Caco-2 (cell line): Measurements from ENCODE around the gene KRT34. TPM values are rescaled to one million over a fixed set of nuclear protein-coding genes. Genes with fewer than 3 reads are reported as not detected.

ENCODE experiments used
- BruUV-seq: library from RNA; stranded (reverse); fragments of 400-500 nt; replicated peaks from 2 replicates; lab custom pipeline; 2021; lab: Mats Ljungman, UMichigan
- CTCF ChIA-PET: fragments of 300-600 bp; sonication (Branson Sonifier 250); formaldehyde crosslinking; loops from one replicate; lab custom pipeline; 2022; ENCODE audit warnings: antibody characterized with exemption; lab: Charles Lee
- POLR2A ChIA-PET: fragments of 300-600 bp; sonication (Branson Sonifier 250); formaldehyde crosslinking; loops from one replicate; lab custom pipeline; 2022; ENCODE audit warnings: antibody characterized with exemption; lab: Charles Lee
- DNase-seq, 2 experiments: peaks; one replicate each; pipeline versions ENCODE4 v3.0.0 to v3.0.0-alpha.2; 2020 to 2022
- H3K27me3 ChIP-seq: replicated peaks from 2 replicates; pipeline ENCODE4 v1.6.0; 2011; ENCODE audit warnings: low read length; ENCODE audit not compliant: control insufficient read depth, insufficient read depth
- H3K36me3 ChIP-seq: 2 replicates; pipeline ENCODE4 v1.5.1; 2011; ENCODE audit warnings: low read length; ENCODE audit not compliant: control insufficient read depth, insufficient read depth
- H3K4me1 ChIP-seq: fragments of 250-450 bp; sonication (Bioruptor Pico); 2 replicates; pipeline ENCODE4 v1.5.1; 2020; ENCODE audit warnings: mild to moderate bottlenecking
- H3K4me3 ChIP-seq: 2 replicates; pipeline ENCODE4 v1.5.1; 2011; ENCODE audit warnings: low read depth, mild to moderate bottlenecking, control low read depth, low read length
- H3K9me3 ChIP-seq: fragments of 250-450 bp; sonication (Bioruptor Pico); 2 replicates; pipeline ENCODE4 v1.5.1; 2020; ENCODE audit warnings: mild to moderate bottlenecking, moderate library complexity
- H3K27ac Mint-ChIP-seq: one replicate; pipeline ENCODE4 v1.8.0; 2022; ENCODE audit warnings: mixed read lengths; ENCODE audit not compliant: unreplicated experiment
- H3K27me3 Mint-ChIP-seq: one replicate; pipeline ENCODE4 v1.8.0; 2022; ENCODE audit warnings: mixed read lengths; ENCODE audit not compliant: insufficient read depth, unreplicated experiment
- H3K36me3 Mint-ChIP-seq: one replicate; pipeline ENCODE4 v1.8.0; 2022; ENCODE audit warnings: mild to moderate bottlenecking, mixed read lengths; ENCODE audit not compliant: insufficient read depth, unreplicated experiment
- H3K4me1 Mint-ChIP-seq: one replicate; pipeline ENCODE4 v1.8.0; 2022; ENCODE audit warnings: low read depth, mixed read lengths; ENCODE audit not compliant: unreplicated experiment
- H3K4me3 Mint-ChIP-seq: one replicate; pipeline ENCODE4 v1.8.0; 2022; ENCODE audit warnings: mild to moderate bottlenecking, moderate library complexity, mixed read lengths; ENCODE audit not compliant: unreplicated experiment
- H3K9me3 Mint-ChIP-seq: one replicate; pipeline ENCODE4 v1.8.0; 2022; ENCODE audit warnings: mixed read lengths; ENCODE audit not compliant: unreplicated experiment
- intact Hi-C: fragments of 100-400 bp; cut with micrococcal nuclease; formaldehyde crosslinking; loops from one replicate; pipeline ENCODE4 v1.10.0; 2022; ENCODE audit not compliant: unreplicated experiment
- total RNA-seq: library from RNA; stranded (reverse); gene quantifications from 2 replicates; pipeline ENCODE4 v1.2.3, GENCODE V29; 2022
- TF ChIP-seq, protein P1 (sequence below), 2 experiments: fragments of 200-600 bp in 1 of 2; IDR thresholded peaks; 1 replicate in 1 of 2; 2 replicates in 1 of 2; pipeline versions ENCODE4 v1.5.1 to v1.8.0; 2011 to 2022; ENCODE audit warnings: antibody characterized with exemption in 1 of 2, control low read depth in 1 of 2, inconsistent platforms in 1 of 2, low read depth in 1 of 2, low read length in 1 of 2, mild to moderate bottlenecking in 1 of 2, moderate library complexity in 1 of 2; ENCODE audit not compliant: insufficient read depth in 1 of 2, severe bottlenecking in 1 of 2, unreplicated experiment in 1 of 2

KRT34 gene
- total RNA-seq, 1 experiment from 2014 or later = not detected

DNA sequence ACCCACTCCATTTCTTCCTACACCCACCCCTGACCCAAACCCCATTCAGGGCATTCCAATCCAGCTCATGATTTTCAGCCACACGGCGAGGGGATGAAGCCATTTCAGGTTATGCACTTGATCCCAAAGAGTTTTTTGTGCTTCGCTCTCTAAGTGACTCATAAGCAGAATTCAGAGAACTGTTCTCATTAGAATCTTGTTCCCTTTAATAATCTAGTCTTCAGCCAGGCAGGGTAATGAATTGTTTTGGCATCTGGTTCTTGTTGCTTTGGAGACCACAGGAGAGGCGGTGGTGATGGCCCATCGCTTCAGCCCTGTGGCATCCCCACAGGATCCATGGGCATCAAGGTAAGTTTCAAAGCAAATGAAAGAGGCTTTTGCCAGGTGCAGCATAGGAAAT lies 20.1 kb upstream of the KRT34 start:
- ChIA-PET POLR2A (no interaction called here), CTCF (interaction anchor here (0.6 kb wide), 1 partner anchor 635 kb away, joined by 3 read pairs; no protein-coding TSS in a partner anchor)
- Histone ChIP-seq H3K36me3 (no peaks in the 10 kb centered on the region), H3K9me3 (no peaks in the 10 kb centered on the region), H3K27me3 (no peaks in the 10 kb centered on the region), H3K4me3 (no peak overlapping the region), H3K4me1 (peaks cover 7% of the 10 kb centered on the region; the same call in 1 of the 2 replicates)
- no peaks in the 10 kb centered on the region for H3K27me3 Mint-ChIP-seq
- TF ChIP-seq, protein P1, sequence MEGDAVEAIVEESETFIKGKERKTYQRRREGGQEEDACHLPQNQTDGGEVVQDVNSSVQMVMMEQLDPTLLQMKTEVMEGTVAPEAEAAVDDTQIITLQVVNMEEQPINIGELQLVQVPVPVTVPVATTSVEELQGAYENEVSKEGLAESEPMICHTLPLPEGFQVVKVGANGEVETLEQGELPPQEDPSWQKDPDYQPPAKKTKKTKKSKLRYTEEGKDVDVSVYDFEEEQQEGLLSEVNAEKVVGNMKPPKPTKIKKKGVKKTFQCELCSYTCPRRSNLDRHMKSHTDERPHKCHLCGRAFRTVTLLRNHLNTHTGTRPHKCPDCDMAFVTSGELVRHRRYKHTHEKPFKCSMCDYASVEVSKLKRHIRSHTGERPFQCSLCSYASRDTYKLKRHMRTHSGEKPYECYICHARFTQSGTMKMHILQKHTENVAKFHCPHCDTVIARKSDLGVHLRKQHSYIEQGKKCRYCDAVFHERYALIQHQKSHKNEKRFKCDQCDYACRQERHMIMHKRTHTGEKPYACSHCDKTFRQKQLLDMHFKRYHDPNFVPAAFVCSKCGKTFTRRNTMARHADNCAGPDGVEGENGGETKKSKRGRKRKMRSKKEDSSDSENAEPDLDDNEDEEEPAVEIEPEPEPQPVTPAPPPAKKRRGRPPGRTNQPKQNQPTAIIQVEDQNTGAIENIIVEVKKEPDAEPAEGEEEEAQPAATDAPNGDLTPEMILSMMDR (IDR thresholded peaks at IDR 0.05; ENCODE audit: insufficient read depth in 1 of 2, low read depth in 1 of 2, low read length in 1 of 2, severe bottlenecking in 1 of 2, unreplicated experiment in 1 of 2) = no peak
- no peaks in the 10 kb centered on the region for H3K36me3 Mint-ChIP-seq
- no peak overlapping the region for H3K4me3 Mint-ChIP-seq
- BruUV-seq = no TSS peak
- intact Hi-C loops = no loop called here
- H3K4me1 Mint-ChIP-seq = peaks cover 9% of the 10 kb centered on the region
- no peaks in the 10 kb centered on the region for H3K9me3 Mint-ChIP-seq
- H3K27ac Mint-ChIP-seq = no peak overlapping the region
- no peak for DNase-seq

DNA sequence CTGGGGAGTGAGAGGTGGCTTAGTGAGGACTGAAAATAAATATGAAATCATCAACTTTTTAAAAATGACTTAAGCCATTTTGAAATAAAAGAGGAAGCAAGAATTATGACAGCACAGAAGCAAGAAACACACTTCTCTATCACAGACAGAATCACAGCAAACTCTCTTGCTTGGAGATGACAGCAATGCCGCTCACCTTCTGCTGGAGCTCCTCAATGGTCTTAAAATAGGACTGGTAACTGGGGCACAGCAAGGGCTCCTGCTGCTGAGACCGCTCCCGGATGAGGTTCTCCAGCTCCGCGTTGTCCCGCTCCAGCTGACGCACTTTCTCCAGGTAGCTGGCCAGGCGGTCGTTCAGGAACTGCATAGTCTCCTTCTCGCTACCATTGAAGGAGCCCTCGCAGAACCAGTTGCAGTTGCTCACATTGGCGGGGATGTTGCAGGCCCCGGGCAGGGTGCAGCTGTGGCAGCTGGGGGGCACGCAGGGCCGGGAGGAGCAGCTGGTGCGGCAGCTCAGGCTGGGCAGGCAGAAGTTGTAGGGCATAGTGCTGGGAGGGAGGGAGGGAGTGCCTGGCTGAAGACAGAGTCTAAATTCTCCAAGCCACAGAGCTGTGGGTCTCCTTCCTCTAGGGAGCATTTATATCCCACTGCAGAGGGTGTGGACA lies 15.0 kb upstream of the KRT34 start, which contains the start of gene KRT31:
TSS of gene KRT31 (minus strand) at position 613 of the 665 bp plus-strand sequence. CDS start at position 544, 69 bp downstream.
- H3K27me3 ChIP-seq = no peaks in the 10 kb centered on the region
- POLR2A ChIA-PET = no interaction called here
- Mint-ChIP-seq H3K36me3 (no peaks in the 10 kb centered on the region), H3K4me3 (no peak within 1 kb of the TSS), H3K27ac (no peak within 1 kb of the TSS), H3K27me3 (no peaks in the 10 kb centered on the region), H3K9me3 (no peaks in the 10 kb centered on the region), H3K4me1 (no peaks in the 10 kb centered on the region)
- no peaks in the 10 kb centered on the region for H3K36me3 ChIP-seq
- no peaks in the 10 kb centered on the region for H3K9me3 ChIP-seq
- no peak for DNase-seq
- TF ChIP-seq, protein P1 (IDR thresholded peaks at IDR 0.05; ENCODE audit: insufficient read depth in 1 of 2, low read depth in 1 of 2, low read length in 1 of 2, severe bottlenecking in 1 of 2, unreplicated experiment in 1 of 2) = no peak
- no peak within 1 kb of the TSS for H3K4me3 ChIP-seq
- no TSS peak for BruUV-seq
- intact Hi-C loops = no loop called here
- CTCF ChIA-PET = no interaction called here
- no peaks in the 10 kb centered on the region for H3K4me1 ChIP-seq

DNA sequence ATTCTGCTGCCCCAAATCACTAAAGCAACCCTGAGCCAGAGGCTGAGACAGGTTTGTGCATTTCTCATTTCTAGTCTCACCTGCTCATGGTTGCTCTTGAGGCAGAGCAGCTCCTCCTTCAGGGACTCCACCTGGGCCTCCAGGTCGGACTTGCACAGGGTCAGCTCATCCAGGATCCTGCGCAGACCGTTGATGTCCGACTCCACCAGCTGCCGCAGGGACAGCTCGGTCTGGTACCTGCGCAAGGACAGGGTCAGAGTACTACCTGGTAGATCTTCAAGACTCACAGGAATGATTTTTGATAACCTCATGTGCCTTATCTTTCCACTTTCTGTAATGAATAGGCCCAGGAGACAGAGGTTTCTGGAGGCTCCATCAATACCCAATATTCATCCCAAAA lies 14.2 kb upstream of the KRT34 start:
- DNase-seq = no peak
- Histone ChIP-seq H3K9me3 (no peaks in the 10 kb centered on the region), H3K4me1 (peaks cover 3% of the 10 kb centered on the region; the same call in 1 of the 2 replicates), H3K4me3 (no peak overlapping the region), H3K36me3 (no peaks in the 10 kb centered on the region), H3K27me3 (no peaks in the 10 kb centered on the region)
- no peaks in the 10 kb centered on the region for H3K4me1 Mint-ChIP-seq
- no peaks in the 10 kb centered on the region for H3K36me3 Mint-ChIP-seq
- H3K9me3 Mint-ChIP-seq = no peaks in the 10 kb centered on the region
- no peak overlapping the region for H3K27ac Mint-ChIP-seq
- ChIA-PET POLR2A (no interaction called here), CTCF (interaction anchor here (0.7 kb wide), 1 partner anchor 268 kb away, joined by 7 read pairs; no protein-coding TSS in a partner anchor)
- BruUV-seq = no TSS peak
- intact Hi-C loops = no loop called here
- no peak overlapping the region for H3K4me3 Mint-ChIP-seq
- TF ChIP-seq, protein P1 (IDR thresholded peaks at IDR 0.05; ENCODE audit: insufficient read depth in 1 of 2, low read depth in 1 of 2, low read length in 1 of 2, severe bottlenecking in 1 of 2, unreplicated experiment in 1 of 2) = no peak
- no peaks in the 10 kb centered on the region for H3K27me3 Mint-ChIP-seq
